ENCODE results near the gene PLA2G2C. TPM values are rescaled to one million over a fixed set of nuclear protein-coding genes. Genes with fewer than 3 reads are reported as not detected.

PLA2G2C gene
- total RNA-seq, 2 experiments from 2014 or later, result 0.29 to 0.59 TPM

DNA sequence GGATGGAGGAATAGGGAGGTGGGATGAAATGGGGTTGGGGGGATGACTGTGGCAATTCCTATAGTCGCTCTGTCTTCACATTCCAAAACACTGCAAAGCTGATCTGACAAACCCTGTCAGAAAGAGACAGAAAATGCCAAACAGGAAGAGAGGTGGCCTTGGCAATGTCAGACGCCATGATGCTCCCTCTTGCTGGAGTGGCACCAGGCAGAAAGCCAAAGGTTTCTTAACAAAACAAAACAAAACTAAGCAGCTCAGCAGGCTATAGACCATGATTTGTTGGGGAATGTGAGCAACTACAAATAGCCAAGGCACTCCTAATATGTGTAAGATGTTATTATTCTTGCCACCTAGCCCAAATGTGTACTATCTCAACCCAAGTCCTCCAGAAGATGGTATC lies 42.9 kb upstream of the PLA2G2C start:
- Mint-ChIP-seq H3K4me1 (ENCODE audit: low read depth) (no peaks in the 10 kb centered on the region), H3K4me3 (no peak overlapping the region), H3K27ac (no peak overlapping the region), H3K27me3 (peaks cover 45% of the 10 kb centered on the region), H3K9me3 (no peaks in the 10 kb centered on the region), H3K36me3 (ENCODE audit: low read depth) (no peaks in the 10 kb centered on the region)
- TF ChIP-seq, protein P1, sequence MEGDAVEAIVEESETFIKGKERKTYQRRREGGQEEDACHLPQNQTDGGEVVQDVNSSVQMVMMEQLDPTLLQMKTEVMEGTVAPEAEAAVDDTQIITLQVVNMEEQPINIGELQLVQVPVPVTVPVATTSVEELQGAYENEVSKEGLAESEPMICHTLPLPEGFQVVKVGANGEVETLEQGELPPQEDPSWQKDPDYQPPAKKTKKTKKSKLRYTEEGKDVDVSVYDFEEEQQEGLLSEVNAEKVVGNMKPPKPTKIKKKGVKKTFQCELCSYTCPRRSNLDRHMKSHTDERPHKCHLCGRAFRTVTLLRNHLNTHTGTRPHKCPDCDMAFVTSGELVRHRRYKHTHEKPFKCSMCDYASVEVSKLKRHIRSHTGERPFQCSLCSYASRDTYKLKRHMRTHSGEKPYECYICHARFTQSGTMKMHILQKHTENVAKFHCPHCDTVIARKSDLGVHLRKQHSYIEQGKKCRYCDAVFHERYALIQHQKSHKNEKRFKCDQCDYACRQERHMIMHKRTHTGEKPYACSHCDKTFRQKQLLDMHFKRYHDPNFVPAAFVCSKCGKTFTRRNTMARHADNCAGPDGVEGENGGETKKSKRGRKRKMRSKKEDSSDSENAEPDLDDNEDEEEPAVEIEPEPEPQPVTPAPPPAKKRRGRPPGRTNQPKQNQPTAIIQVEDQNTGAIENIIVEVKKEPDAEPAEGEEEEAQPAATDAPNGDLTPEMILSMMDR (IDR thresholded peaks at IDR 0.05), result no peak
- CTCF ChIA-PET, result interaction anchor here (1.2 kb wide), 1 partner anchor 70 kb away, joined by 4 read pairs; no protein-coding TSS in a partner anchor
- POLR2A ChIA-PET, result no interaction called here
- DNase-seq (no peak), ATAC-seq (no peak)
- intact Hi-C loops (cut with micrococcal nuclease), result no loop called here

DNA sequence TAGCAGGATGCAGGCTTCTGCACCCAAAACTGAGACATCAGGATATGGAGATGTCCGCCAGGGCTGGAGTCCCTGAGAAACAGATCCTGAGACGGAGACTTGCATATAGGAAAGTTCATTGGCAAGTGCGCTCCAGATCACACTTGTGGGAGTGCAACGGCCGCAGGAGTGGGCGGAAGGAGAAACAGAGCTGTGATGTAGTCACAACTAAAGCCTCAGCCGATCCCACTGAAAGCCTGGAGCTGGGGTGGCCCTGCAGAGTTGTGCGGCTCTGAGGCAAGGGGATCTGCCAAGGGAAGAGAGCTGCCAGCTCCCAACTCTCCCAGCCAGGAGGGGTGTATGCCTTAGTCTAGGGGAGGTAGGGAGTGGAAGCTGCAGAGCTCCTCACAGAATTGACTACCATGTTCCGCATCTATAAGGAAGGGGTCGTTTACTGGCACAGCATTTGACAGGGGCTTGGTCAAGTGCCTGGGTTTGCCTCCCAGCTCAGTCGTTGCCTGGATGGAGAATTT lies 42.1 kb upstream of the PLA2G2C start:
- H3K4me1 Mint-ChIP-seq (ENCODE audit: low read depth), result no peaks in the 10 kb centered on the region
- H3K9me3 Mint-ChIP-seq, result no peaks in the 10 kb centered on the region
- CTCF ChIA-PET, result interaction anchor here (1.2 kb wide), 2 partner anchors 12 to 70 kb away, joined by 3 to 4 read pairs; no protein-coding TSS in a partner anchor
- DNase-seq (no peak), ATAC-seq (no peak)
- intact Hi-C loops (cut with micrococcal nuclease), result no loop called here
- H3K4me3 Mint-ChIP-seq, result no peak overlapping the region
- TF ChIP-seq, protein P1 (IDR thresholded peaks at IDR 0.05), result no peak
- no peak overlapping the region for H3K27ac Mint-ChIP-seq
- peaks cover 42% of the 10 kb centered on the region for H3K27me3 Mint-ChIP-seq
- POLR2A ChIA-PET, result interaction anchor here (0.9 kb wide), 1 partner anchor 41 kb away, joined by 3 read pairs; no protein-coding TSS in a partner anchor
- H3K36me3 Mint-ChIP-seq (ENCODE audit: low read depth), result no peaks in the 10 kb centered on the region

DNA sequence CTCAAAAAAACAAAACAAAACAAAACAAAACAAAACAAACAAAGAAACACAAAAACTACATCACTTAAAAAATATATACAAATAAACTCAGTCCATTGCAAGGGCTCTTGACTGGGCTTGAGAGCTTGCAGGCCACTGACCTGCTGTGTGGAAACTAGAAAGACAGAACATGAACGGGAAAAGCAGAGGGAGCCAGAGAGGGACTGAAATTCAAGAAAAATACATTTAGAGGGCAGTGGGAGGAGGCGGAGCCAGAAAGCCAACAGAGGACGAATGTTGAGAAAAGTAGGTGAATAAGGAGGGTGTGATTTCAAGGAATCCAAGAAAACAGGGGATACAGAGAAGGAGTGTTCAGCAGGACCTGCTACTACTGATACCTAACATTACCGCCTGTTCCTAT lies 41.4 kb upstream of the PLA2G2C start:
- Mint-ChIP-seq H3K4me1 (ENCODE audit: low read depth) (no peaks in the 10 kb centered on the region), H3K9me3 (no peaks in the 10 kb centered on the region), H3K27ac (no peak overlapping the region), H3K4me3 (no peak overlapping the region), H3K36me3 (ENCODE audit: low read depth) (no peaks in the 10 kb centered on the region), H3K27me3 (peaks cover 41% of the 10 kb centered on the region)
- no peak for ATAC-seq
- intact Hi-C loops (cut with micrococcal nuclease), result no loop called here
- DNase-seq, result no peak
- ChIA-PET CTCF (interaction anchor here (1.2 kb wide), 1 partner anchor 11 kb away, joined by 3 read pairs; no protein-coding TSS in a partner anchor), POLR2A (no interaction called here)
- TF ChIP-seq, protein P1 (IDR thresholded peaks at IDR 0.05), result no peak

DNA sequence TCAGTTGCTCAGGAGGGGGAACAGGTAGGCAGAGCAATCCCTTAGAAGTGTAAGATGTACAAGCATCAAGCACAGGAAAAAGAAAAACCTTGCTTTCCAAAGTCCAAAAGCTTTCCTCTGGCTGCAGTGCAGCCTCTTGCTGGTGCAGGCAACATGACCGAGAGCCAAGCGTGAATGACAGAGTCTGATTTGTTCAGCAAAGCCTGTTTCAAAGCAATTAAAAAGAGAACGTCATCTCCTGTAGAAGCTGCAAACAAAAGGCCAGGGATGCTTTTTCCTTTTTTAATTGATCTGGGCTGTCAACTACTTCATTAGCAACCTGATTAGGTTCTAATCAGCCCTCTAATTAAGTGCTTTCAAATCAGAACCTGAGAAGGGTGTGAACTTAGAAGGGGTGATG lies 38.2 kb upstream of the PLA2G2C start:
- no peak for DNase-seq
- Mint-ChIP-seq H3K36me3 (ENCODE audit: low read depth) (no peaks in the 10 kb centered on the region), H3K4me1 (ENCODE audit: low read depth) (no peaks in the 10 kb centered on the region), H3K27ac (no peak overlapping the region), H3K27me3 (peaks cover 41% of the 10 kb centered on the region), H3K9me3 (no peaks in the 10 kb centered on the region), H3K4me3 (no peak overlapping the region)
- TF ChIP-seq, protein P1 (IDR thresholded peaks at IDR 0.05), result no peak
- CTCF ChIA-PET, result interaction anchor here (1.1 to 2.2 kb wide), 3 partner anchors 9 to 266 kb away, joined by 3 to 5 read pairs (median 3); no protein-coding TSS in a partner anchor
- ATAC-seq, result no peak
- POLR2A ChIA-PET, result no interaction called here
- intact Hi-C loops (cut with micrococcal nuclease), result no loop called here

DNA sequence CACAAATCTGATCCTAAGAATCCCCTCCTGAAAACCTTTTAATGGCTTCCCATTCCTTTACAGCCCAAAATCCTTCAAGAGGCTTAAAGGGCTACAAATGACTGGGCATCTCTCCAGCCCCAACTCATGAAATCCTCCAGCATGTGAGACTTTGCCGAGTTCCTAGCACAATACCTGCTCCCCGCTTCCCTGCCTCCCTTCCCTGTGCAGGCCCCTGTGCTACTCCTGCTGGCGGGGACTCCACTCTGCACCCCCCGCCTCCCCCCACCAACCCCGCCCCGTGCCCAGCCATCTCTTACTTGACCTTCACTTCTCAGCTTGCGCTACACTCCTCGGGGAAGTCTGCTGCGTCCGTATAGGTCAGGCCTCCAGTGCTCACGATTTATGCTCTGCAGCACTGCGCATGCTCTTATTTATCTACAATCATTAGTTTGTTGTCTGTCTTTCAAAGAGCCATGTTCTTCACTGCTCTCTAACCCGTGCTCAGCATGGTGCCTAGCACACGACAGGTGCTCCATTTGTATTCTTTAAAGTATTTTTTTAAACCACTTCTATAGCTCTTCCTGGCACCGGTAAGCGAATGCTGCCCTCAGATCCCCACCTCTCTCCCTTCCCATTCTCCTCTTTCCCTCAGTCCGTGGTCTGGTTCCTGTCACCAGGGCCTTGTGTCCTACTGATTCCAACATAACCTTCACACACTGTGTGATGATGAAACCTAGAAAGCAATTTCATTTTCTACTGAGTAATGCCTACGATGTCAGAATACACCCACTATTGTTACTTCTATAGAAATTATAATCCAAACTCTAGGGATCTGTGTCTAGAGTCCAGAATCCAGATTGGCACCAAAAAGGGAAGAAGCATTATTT lies 37.5 kb upstream of the PLA2G2C start:
- peaks cover 40% of the 10 kb centered on the region for H3K27me3 Mint-ChIP-seq
- H3K27ac Mint-ChIP-seq, result no peak overlapping the region
- TF ChIP-seq, protein P1 (IDR thresholded peaks at IDR 0.05), result no peak
- no peaks in the 10 kb centered on the region for H3K9me3 Mint-ChIP-seq
- H3K4me3 Mint-ChIP-seq, result no peak overlapping the region
- ChIA-PET POLR2A (no interaction called here), CTCF (interaction anchor here (1.1 to 2.2 kb wide), 3 partner anchors 9 to 267 kb away, joined by 3 to 5 read pairs (median 3); no protein-coding TSS in a partner anchor)
- no peaks in the 10 kb centered on the region for H3K4me1 Mint-ChIP-seq (ENCODE audit: low read depth)
- intact Hi-C loops (cut with micrococcal nuclease), result no loop called here
- no peaks in the 10 kb centered on the region for H3K36me3 Mint-ChIP-seq (ENCODE audit: low read depth)
- ATAC-seq (no peak), DNase-seq (no peak)
